ENCODE data around the gene PCYT1A.
"Not testable (repeated sequence)": the region's sequence is repeated elsewhere in the genome, so short reads cannot be mapped to it uniquely, and the experiment has no call there.

Gene PCYT1A

GRCh38 chr3:196189566-196190347 lies 97.8 kb downstream of the PCYT1A start:
- DNase-seq: no peak

- DNase-seq: no peak
These were observed 100.6 kb downstream of the PCYT1A start for GRCh38 chr3:196186651-196187573.

GRCh38 chr3:196184881-196185280 lies 102.6 kb downstream of the PCYT1A start:
- DNase-seq: no peak

GRCh38 chr3:196184169-196184432 lies 103.4 kb downstream of the PCYT1A start:
- DNase-seq: not testable (repeated sequence)

- DNase-seq: no peak
These were observed 106.4 kb downstream of the PCYT1A start for GRCh38 chr3:196181127-196181546.

GRCh38 chr3:196180346-196180745 lies 107.2 kb downstream of the PCYT1A start:
- DNase-seq: no peak
